OCI-LY1 (cell line): ENCODE measurements around the gene CNTFR.

Experiments
- H2AFZ ChIP-seq: fragments of 200-600 bp; sonication (generic), shearing (Covaris generic); 2 replicates; pipeline ENCODE4 v1.6.0; 2014; ENCODE audit warnings: antibody characterized with exemption, mild to moderate bottlenecking, low read length
- H3F3A ChIP-seq: fragments of 200-600 bp; sonication (generic), shearing (Covaris generic); 2 replicates; pipeline ENCODE4 v1.6.0; 2014; ENCODE audit warnings: mild to moderate bottlenecking, antibody characterized with exemption, low read length, moderate library complexity; ENCODE audit not compliant: insufficient read depth
- H3K27ac ChIP-seq: fragments of 200-600 bp; sonication (generic); 2 replicates; pipeline ENCODE4 v1.5.1; 2014; ENCODE audit warnings: low read length, mixed run types, mild to moderate bottlenecking, low read depth; ENCODE audit not compliant: poor library complexity, severe bottlenecking
- H3K27me3 ChIP-seq: fragments of 200-600 bp; sonication (generic); 2 replicates; pipeline ENCODE4 v1.6.0; 2014; ENCODE audit warnings: antibody characterized with exemption, mild to moderate bottlenecking, low read length, moderate library complexity; ENCODE audit not compliant: insufficient read depth
- H3K36me3 ChIP-seq: fragments of 200-600 bp; sonication (generic); 2 replicates; pipeline ENCODE4 v1.6.1; 2014; ENCODE audit warnings: mild to moderate bottlenecking, antibody characterized with exemption, low read length, moderate library complexity, mixed read lengths; ENCODE audit not compliant: insufficient read depth
- H3K4me1 ChIP-seq: fragments of 200-600 bp; sonication (generic); 2 replicates; pipeline ENCODE4 v1.5.1; 2014; ENCODE audit warnings: mild to moderate bottlenecking, low read length, moderate library complexity; ENCODE audit not compliant: insufficient read depth, severe bottlenecking
- H3K4me2 ChIP-seq: fragments of 200-600 bp; sonication (generic), shearing (Covaris generic); 2 replicates; pipeline ENCODE4 v1.6.1; 2014; ENCODE audit warnings: low read length
- H3K4me3 ChIP-seq: fragments of 200-600 bp; sonication (generic); 2 replicates; pipeline ENCODE4 v1.5.1; 2014; ENCODE audit warnings: low read length, low read depth, mild to moderate bottlenecking, mixed read lengths; ENCODE audit not compliant: poor library complexity, severe bottlenecking
- H3K79me2 ChIP-seq: fragments of 200-600 bp; shearing (Covaris generic); 2 replicates; pipeline ENCODE4 v1.6.1; 2016; ENCODE audit warnings: mixed run types, low read length, mixed read lengths; ENCODE audit not compliant: insufficient read depth
- H3K9ac ChIP-seq: fragments of 200-600 bp; sonication (generic), shearing (Covaris generic); 2 replicates; pipeline ENCODE4 v1.6.1; 2014; ENCODE audit warnings: mild to moderate bottlenecking, low read length, mixed read lengths
- H3K9me2 ChIP-seq: fragments of 200-600 bp; sonication (generic), shearing (Covaris generic); 2 replicates; pipeline ENCODE4 v1.6.1; 2014; ENCODE audit warnings: low read depth, mild to moderate bottlenecking, low read length, mixed read lengths
- H3K9me3 ChIP-seq: fragments of 200-600 bp; shearing (Covaris generic); 2 replicates; pipeline ENCODE4 v1.6.1; 2014; ENCODE audit warnings: low read length, mixed read lengths
- H4K20me1 ChIP-seq: fragments of 200-600 bp; sonication (generic), shearing (Covaris generic); 2 replicates; pipeline ENCODE4 v1.6.0; 2016; ENCODE audit warnings: mild to moderate bottlenecking, low read length; ENCODE audit not compliant: insufficient read depth
- EZH2 ChIP-seq: fragments of 200-600 bp; sonication (generic), shearing (Covaris generic); IDR thresholded peaks from 2 replicates; pipeline ENCODE4 v1.8.0; 2017; ENCODE audit warnings: borderline replicate concordance, mixed run types, mild to moderate bottlenecking, antibody characterized with exemption, low read length, moderate library complexity, mixed read lengths
- TF ChIP-seq, protein P1 (sequence below): fragments of 200-600 bp; sonication (generic), shearing (Covaris generic); IDR thresholded peaks from 2 replicates; pipeline ENCODE4 v1.5.1; 2017; ENCODE audit warnings: mild to moderate bottlenecking, antibody characterized with exemption, low read length, moderate library complexity, mixed read lengths

CNTFR gene

DNA sequence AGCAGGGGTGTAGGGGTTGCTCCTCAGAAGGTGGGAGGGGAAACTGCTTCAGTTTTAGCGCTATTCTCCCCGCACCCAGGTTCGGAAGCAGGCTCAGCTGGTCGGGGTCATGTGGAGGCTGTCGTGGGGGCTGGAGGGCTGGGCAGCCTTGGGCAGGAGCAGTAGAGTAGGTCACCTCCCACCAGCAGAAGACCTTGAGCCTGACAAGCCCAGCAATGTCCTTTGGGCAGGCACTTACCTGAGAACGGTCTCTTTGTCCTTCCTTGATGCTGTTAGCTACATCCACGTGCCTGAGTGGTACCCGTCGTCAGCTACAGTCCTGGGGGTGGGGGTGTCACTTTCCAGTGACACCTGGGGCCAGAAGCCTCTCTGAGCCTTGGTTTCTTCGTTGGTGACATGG lies 87.1 kb downstream of the CNTFR start:
- TF ChIP-seq, protein P1, sequence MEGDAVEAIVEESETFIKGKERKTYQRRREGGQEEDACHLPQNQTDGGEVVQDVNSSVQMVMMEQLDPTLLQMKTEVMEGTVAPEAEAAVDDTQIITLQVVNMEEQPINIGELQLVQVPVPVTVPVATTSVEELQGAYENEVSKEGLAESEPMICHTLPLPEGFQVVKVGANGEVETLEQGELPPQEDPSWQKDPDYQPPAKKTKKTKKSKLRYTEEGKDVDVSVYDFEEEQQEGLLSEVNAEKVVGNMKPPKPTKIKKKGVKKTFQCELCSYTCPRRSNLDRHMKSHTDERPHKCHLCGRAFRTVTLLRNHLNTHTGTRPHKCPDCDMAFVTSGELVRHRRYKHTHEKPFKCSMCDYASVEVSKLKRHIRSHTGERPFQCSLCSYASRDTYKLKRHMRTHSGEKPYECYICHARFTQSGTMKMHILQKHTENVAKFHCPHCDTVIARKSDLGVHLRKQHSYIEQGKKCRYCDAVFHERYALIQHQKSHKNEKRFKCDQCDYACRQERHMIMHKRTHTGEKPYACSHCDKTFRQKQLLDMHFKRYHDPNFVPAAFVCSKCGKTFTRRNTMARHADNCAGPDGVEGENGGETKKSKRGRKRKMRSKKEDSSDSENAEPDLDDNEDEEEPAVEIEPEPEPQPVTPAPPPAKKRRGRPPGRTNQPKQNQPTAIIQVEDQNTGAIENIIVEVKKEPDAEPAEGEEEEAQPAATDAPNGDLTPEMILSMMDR: no peak
- TF ChIP-seq EZH2: no peak
- no peaks in the 10 kb centered on the region for H3K9me2 ChIP-seq
- no peaks in the 10 kb centered on the region for H3K79me2 ChIP-seq
- no peaks in the 10 kb centered on the region for H4K20me1 ChIP-seq
- no peaks in the 10 kb centered on the region for H3K36me3 ChIP-seq
- no peak overlapping the region for H3K27ac ChIP-seq
- H3K9me3 ChIP-seq: no peaks in the 10 kb centered on the region
- no peaks in the 10 kb centered on the region for H3K4me1 ChIP-seq
- H3K4me2 ChIP-seq: no peak overlapping the region
- no peak overlapping the region for H3K4me3 ChIP-seq
- H3F3A ChIP-seq: no peaks in the 10 kb centered on the region
- no peak overlapping the region for H2AFZ ChIP-seq
- no peak overlapping the region for H3K9ac ChIP-seq
- no peaks in the 10 kb centered on the region for H3K27me3 ChIP-seq

GRCh38 chr9:34501889-34502425 lies 87.6 kb downstream of the CNTFR start:
- H3K4me2 ChIP-seq: no peak overlapping the region
- TF ChIP-seq, protein P1: no peak
- no peak for TF ChIP-seq EZH2
- no peaks in the 10 kb centered on the region for H3K9me2 ChIP-seq

More at GRCh38 chr9:34501889-34502425, 87.6 kb downstream of the CNTFR start:
- Histone ChIP-seq H4K20me1 (no peaks in the 10 kb centered on the region), H3K27ac (no peak overlapping the region), H3F3A (no peaks in the 10 kb centered on the region), H3K27me3 (no peaks in the 10 kb centered on the region), H3K4me1 (no peaks in the 10 kb centered on the region), H3K36me3 (no peaks in the 10 kb centered on the region), H3K79me2 (no peaks in the 10 kb centered on the region), H3K9ac (no peak overlapping the region), H2AFZ (no peak overlapping the region), H3K4me3 (no peak overlapping the region), H3K9me3 (no peaks in the 10 kb centered on the region)
